Suppressor macrophage treated with lipopolysaccharide for 1 hour (primary cell): ENCODE measurements around the gene JDP2.
A peak's percentile ranks its signal among the peaks of the same experiment; 100 is the strongest.

Experiments
- DNase-seq, 3 donors: peaks; one replicate each; pipeline ENCODE4 v3.0.0-alpha.2; 2020 to 2022

Gene JDP2

DNA sequence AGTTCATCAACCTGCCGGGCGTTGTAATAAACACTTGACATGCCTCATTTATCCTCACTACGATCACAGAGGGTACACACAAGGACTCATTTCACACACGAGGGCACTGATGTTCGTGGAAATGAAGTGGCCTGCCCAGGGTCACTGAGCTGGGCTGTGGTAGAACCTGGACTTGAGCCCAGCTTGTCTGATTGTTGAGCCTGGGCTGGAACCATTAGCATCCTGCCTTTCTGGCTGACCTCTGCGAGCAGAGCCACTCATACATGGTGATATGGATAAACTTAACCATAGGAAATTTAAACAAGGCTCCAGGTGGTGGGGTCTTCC, 16.6 kb upstream of the JDP2 start:
- DNase-seq: no peak

- DNase-seq: no peak
Measured at GRCh38 chr14:75413013-75413412, 14.8 kb upstream of the JDP2 start.

- no peak for DNase-seq
Measured at GRCh38 chr14:75417674-75418073, 10.1 kb upstream of the JDP2 start.

DNA sequence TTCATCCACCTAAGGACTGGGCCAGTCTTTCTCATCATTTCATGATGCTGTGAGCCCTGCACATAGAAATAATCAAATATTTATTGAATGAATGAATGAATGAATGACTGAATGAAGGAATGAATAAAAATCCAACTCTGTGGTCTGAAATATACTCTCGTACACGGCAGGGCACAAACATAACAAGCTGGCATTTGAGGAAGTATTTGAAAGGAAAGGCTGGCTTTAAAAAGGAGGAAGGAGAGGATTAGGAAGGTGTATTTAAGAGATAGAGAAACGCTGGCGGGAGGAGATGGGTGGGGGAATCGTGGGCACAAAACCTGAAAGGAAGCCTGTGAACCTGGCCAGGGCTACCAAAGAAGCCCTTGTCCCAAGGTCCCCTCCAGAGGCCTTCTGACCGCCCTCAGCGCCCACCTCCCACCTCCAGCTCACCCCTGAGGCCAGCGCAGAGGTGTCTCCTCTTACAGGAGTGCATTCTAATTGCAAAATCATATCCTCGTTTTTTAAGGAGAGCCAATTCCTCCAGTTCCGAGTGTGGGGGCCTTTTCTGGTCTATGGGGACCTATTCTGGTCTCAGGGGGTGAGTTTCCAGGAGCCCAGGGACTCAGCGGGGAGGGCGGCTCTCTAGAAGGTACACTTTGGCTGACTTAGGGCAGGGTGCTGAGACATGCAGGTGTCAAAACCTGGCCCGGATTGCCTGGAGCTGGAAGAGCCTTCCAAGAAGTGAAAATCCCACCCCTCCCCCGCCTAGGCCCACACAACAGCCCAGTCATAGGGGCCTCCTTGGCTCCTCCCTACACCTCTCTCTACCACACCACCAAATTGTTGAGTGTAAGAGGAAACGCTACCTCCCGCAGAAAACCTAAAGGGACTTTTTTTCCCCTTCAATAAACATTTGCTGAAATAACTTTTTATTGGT, 8.7 kb upstream of the JDP2 start:
- DNase-seq: peak; percentile 31 to 47 (median 42)

- peak; percentile 89 to 97 (median 92) for DNase-seq
Measured at GRCh38 chr14:75422169-75422568, 5.7 kb upstream of the JDP2 start.

GRCh38 chr14:75424496-75424895, 3.3 kb upstream of the JDP2 start:
- no peak for DNase-seq

DNA sequence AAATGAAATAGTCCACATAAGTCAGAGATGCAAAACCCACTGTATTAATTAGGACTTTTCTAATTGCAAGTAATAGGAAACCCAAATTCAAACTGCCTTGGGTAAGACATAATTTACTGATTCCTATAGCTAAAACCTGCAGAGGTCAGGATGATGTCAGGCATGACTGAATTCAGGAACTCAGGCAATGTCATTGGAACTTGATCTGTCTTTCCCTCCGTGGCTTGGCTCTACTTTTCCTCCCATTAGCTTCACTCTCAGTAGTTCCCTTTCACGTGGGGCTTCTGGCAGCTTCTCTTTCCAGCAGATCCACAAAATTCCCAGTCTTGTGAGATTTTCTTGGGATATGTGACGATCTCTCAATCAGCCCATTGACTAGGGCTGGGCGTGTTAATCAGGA, 2.4 kb upstream of the JDP2 start:
- DNase-seq: peak; percentile 44 to 50 (median 47)

DNA sequence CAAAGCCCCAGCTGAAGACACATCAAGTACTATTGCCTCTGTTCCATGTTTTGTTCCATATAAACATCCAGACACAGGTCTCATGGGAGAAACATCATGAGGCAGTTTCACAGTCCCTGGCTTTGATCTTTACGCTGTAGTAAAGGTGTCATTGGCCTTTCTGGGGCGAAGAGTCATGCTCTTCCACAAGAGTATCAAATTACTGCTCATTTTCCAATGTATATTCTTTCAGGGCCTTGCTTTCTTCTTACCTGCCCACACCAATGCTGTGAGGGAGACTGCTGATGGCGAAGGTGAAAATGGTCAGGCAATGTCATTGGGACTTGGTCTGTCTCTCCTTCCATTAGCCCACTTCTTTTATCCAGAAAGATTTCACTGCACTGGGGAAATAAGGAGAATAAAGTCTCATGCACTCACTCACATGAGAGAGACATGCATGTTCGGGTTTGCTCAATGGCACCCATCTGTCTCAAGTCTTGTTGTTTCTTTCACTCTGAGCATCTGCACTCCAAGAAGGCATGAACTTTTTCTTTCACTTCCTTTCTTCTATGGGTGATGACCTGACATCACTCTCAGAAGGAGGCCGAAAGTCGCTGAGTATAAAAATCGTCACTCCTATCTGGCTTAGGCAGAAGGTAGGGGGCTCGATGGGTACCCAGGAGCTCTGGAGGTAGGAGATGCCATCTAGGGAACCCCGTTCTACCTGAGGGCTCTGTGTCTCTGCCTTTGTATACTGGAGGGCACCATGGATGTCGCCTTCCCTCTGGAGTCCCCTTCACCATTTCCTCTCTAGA, 1.3 kb upstream of the JDP2 start:
- DNase-seq: peak; percentile 68 to 85 (median 79)

- peak in 1 of 3 donors; percentile 29 for DNase-seq
Measured at GRCh38 chr14:75427126-75427481, 718 bp upstream of the JDP2 start.

DNA sequence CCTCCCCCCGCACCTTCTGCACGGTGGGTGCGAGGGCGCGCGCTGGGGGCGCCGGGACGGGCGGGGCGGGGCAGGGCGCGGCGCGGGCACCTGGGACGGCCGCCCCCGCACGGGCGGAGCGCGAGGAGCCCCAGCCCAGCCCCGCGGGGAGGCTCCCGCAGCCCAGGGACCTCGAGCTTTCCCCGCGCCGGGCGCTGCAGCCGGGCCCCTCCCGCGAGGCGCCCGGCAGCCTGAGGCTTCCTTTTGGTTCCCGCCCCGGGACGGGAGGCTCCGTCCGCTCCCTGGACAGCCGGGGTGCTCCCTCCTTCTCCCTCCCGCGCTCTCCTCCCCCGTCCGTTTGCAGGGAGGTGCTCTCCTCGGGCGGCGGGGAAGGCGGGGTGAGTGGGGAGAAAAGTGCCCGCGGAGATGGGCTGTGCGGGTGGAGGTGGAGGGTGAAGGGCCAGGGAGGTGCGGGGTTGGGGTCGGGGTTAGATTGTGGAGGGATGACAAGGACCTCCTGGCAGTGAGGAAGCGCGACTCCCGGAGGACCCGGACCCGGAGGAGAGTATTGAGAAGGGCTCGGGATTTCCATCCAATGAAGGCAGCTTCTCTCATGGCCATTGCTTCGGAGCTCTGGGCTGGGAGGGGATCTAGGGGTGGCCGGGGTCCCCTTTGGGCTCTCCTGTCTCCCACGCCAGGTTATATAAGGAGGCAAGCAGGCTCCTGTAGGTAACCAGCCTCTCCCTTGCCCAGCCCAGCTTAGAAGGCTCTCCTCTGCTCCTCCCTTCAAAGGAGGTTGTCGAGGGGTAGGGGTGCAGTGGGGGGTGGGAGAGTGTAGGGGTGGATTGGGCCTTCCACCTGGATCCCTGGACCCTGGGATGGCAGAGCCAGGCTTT, 645 bp downstream of the JDP2 start:
- peak; percentile 39 to 76 (median 54) for DNase-seq

GRCh38 chr14:75429562-75429961, 1.7 kb downstream of the JDP2 start:
- no peak for DNase-seq

GRCh38 chr14:75430116-75430515, 2.3 kb downstream of the JDP2 start:
- DNase-seq: no peak

DNA sequence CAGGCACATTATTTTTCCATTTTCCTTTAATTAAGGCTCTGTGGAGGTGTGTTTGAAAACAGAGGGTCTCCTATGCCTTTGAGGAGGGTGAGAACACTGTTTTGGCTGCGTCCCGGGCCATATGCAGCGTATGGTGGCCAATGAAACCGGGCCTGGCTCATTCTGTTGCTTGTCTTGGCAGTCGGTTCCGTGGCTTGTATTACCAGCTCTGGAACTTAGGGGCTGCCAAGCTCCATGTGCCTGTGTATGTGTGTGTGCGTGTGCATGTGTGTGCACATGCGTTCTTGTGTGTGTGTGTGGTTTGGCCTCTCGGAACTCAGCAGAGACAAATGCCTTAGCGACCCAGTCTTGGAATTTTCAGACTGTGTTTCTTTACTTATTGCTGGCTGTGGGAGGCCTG, 2.7 kb downstream of the JDP2 start:
- no peak for DNase-seq

DNA sequence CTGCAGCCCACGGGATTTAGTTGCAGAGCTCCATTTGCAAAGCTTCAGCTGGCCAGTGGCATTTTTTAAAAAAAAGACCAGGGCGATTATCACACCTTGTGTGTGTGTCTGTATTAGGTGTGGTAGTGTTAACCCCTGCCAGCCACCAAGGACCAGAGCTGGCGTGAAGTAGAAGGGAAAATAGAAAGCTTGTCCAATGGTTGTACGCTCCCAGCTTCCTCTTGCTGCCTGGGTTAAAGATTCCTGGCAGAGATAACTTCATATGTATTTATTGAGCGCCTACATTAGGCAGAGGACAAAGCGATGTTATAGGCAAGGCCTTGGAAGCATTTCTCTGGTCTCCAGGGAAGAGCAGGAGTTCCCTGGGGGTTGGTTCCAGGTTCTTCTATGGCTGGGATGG, 3.2 kb downstream of the JDP2 start:
- no peak for DNase-seq

DNA sequence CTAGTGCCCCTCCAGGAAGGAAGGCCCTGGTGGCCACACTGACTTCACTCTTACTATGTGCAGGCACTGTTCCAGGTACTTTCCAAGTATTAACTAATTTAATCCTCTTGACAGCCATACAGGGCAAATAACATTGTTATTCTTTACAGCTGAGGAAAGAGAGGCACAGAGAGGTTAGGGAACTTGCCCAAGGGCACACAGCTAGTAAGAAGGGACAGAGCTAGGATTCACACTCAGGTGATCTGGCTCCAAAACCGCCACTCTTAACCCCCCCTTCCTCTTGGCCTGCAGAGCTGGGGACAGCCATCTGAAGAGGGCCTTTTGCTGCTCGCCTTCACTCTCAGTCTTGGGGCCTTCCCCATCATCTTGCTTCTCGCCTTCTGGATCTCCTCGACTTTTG, 4.0 kb downstream of the JDP2 start:
- no peak for DNase-seq

DNA sequence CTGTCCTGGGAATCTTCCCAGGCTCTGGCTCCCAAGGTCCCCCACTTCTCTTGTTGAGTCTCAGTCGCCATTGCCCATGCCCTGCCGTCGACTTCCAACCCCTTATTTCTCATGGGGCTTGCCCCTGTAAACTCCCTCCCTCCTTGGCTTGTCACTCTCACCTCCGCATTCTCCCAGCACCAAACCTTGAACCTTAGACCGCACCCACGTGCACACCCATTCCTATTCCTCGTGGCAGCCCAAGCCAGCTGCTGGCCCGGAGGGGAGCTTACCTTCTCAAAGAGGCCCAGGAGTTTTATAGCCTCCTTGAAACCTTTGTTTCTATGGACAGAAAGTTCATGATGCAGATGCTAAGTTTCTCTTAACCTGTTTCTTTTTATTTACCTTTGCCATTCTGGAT, 4.6 kb downstream of the JDP2 start:
- DNase-seq: no peak

- DNase-seq: no peak
Measured at GRCh38 chr14:75433631-75434071, 5.8 kb downstream of the JDP2 start.

GRCh38 chr14:75434138-75434889, 6.5 kb downstream of the JDP2 start:
- no peak for DNase-seq

GRCh38 chr14:75434890-75435248, 7.0 kb downstream of the JDP2 start:
- no peak for DNase-seq

DNA sequence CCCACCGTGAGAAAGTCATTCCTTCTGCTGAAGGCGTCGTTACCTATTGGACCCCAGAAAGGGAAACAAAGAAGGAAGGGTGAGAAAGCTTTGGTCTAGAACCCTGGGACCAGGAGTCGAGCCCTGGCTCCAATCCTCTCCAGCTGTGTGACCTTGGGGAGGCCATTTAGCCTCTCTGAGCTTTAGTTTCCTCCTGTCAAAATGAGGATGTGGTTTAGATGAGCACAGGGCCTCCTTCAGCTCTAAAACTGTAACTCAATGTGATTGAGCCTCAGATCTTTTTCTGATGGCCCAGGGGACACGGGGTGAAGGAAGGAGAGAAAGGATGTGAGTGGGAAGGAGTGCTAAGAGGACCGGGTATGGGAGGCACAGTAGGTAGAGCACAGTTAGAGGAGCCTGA, 7.7 kb downstream of the JDP2 start:
- DNase-seq: no peak

- DNase-seq: no peak
Measured at GRCh38 chr14:75437201-75438143, 9.7 kb downstream of the JDP2 start.
